HL-60 (cell line): ENCODE data around the gene GABRR2.
A peak's percentile ranks its signal among the peaks of the same experiment; 100 is the strongest.

ENCODE experiments used
- DNase-seq, 2 experiments: peaks; one replicate each; pipeline ENCODE4 v3.0.0-alpha.2; 2010 to 2020; ENCODE audit warnings: low read depth in 1 of 2, low spot score in 1 of 2
- H3K27ac ChIP-seq: fragments of 250-450 bp; sonication (Bioruptor Pico); replicated peaks from 2 replicates; pipeline ENCODE4 v1.5.1; 2020; ENCODE audit warnings: mild to moderate bottlenecking, moderate library complexity
- H3K27me3 ChIP-seq: fragments of 250-450 bp; sonication (Bioruptor Pico); 2 replicates; pipeline ENCODE4 v1.5.1; 2021; ENCODE audit warnings: mild to moderate bottlenecking, moderate library complexity; ENCODE audit not compliant: insufficient read depth, poor library complexity, severe bottlenecking
- H3K4me3 ChIP-seq: replicated peaks from 2 replicates; pipeline ENCODE4 v1.5.1; 2011; ENCODE audit warnings: mild to moderate bottlenecking, control low read depth, low read length; ENCODE audit not compliant: insufficient read depth
- GABPA ChIP-seq: IDR thresholded peaks from 2 replicates; pipeline ENCODE4 v1.6.1; 2012; ENCODE audit warnings: low read depth
- POLR2AphosphoS5 ChIP-seq: IDR thresholded peaks from 2 replicates; pipeline ENCODE4 v1.6.1; 2012; ENCODE audit warnings: low read depth
- SPI1 ChIP-seq: IDR thresholded peaks from 2 replicates; pipeline ENCODE4 v1.6.1; 2012; ENCODE audit warnings: low read depth, mild to moderate bottlenecking, borderline replicate concordance
- TF ChIP-seq, protein P1 (sequence below): IDR thresholded peaks from 2 replicates; pipeline ENCODE4 v1.6.1; 2012; ENCODE audit warnings: low read depth; ENCODE audit not compliant: insufficient replicate concordance
- TF ChIP-seq, protein P2 (sequence below): IDR thresholded peaks from one replicate; pipeline ENCODE4 v1.5.1; 2011; ENCODE audit warnings: low read length, control low read depth, inconsistent platforms; ENCODE audit not compliant: insufficient read depth

GABRR2 gene

DNA sequence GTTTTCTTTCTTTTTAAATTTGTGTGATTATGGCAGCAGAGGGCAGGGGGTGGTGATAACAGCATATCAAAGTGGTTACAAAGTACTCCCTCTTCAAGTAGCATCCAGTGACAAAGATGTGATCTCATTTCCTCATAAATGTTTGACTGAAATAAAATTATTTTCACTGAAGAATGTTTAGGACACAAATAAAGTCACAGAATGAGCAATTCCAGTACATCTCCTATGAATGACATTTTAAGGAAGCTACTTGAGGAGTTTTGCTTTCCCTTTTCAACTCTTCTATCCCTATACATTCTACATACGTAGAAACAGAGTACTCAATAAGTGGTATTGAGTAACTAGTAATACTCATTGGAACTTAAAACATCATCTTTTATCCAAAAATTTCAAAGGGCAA lies 13.9 kb upstream of the GABRR2 start:
- Histone ChIP-seq H3K4me3 (no peak overlapping the region), H3K27ac (no peak overlapping the region), H3K27me3 (no peaks in the 10 kb centered on the region)
- TF ChIP-seq GABPA (no peak), POLR2AphosphoS5 (no peak), SPI1 (no peak)
- TF ChIP-seq, protein P1, sequence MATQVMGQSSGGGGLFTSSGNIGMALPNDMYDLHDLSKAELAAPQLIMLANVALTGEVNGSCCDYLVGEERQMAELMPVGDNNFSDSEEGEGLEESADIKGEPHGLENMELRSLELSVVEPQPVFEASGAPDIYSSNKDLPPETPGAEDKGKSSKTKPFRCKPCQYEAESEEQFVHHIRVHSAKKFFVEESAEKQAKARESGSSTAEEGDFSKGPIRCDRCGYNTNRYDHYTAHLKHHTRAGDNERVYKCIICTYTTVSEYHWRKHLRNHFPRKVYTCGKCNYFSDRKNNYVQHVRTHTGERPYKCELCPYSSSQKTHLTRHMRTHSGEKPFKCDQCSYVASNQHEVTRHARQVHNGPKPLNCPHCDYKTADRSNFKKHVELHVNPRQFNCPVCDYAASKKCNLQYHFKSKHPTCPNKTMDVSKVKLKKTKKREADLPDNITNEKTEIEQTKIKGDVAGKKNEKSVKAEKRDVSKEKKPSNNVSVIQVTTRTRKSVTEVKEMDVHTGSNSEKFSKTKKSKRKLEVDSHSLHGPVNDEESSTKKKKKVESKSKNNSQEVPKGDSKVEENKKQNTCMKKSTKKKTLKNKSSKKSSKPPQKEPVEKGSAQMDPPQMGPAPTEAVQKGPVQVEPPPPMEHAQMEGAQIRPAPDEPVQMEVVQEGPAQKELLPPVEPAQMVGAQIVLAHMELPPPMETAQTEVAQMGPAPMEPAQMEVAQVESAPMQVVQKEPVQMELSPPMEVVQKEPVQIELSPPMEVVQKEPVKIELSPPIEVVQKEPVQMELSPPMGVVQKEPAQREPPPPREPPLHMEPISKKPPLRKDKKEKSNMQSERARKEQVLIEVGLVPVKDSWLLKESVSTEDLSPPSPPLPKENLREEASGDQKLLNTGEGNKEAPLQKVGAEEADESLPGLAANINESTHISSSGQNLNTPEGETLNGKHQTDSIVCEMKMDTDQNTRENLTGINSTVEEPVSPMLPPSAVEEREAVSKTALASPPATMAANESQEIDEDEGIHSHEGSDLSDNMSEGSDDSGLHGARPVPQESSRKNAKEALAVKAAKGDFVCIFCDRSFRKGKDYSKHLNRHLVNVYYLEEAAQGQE, result no peak
- TF ChIP-seq, protein P2, sequence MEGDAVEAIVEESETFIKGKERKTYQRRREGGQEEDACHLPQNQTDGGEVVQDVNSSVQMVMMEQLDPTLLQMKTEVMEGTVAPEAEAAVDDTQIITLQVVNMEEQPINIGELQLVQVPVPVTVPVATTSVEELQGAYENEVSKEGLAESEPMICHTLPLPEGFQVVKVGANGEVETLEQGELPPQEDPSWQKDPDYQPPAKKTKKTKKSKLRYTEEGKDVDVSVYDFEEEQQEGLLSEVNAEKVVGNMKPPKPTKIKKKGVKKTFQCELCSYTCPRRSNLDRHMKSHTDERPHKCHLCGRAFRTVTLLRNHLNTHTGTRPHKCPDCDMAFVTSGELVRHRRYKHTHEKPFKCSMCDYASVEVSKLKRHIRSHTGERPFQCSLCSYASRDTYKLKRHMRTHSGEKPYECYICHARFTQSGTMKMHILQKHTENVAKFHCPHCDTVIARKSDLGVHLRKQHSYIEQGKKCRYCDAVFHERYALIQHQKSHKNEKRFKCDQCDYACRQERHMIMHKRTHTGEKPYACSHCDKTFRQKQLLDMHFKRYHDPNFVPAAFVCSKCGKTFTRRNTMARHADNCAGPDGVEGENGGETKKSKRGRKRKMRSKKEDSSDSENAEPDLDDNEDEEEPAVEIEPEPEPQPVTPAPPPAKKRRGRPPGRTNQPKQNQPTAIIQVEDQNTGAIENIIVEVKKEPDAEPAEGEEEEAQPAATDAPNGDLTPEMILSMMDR, result no peak
- DNase-seq, result no peak

DNA sequence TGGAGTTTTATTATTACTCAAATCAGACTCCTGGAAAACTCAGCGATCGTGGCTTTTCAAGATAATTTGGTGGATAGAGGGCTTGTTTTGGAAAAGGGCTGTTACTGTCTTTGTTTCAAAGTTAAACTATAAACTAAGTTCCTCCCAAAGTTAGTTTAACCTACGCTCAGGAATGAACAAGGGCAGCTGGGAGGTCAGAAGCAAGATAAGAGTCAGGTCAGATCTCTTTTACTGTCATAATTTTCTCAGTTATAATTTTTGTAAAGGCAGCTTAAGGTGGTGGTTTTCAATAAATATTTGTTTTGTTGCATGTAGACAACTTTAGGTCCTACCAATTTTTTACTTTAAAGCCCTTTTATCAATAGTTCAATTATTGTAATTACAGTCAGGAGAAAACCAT lies 9.2 kb upstream of the GABRR2 start:
- TF ChIP-seq, protein P1, result no peak
- TF ChIP-seq POLR2AphosphoS5, result no peak
- TF ChIP-seq SPI1, result no peak
- TF ChIP-seq, protein P2, result no peak
- TF ChIP-seq GABPA, result no peak
- H3K4me3 ChIP-seq, result no peak overlapping the region
- H3K27me3 ChIP-seq, result no peaks in the 10 kb centered on the region
- no peak for DNase-seq
- peak overlapping the region; percentile 78; the same call in 1 of the 2 replicates for H3K27ac ChIP-seq

DNA sequence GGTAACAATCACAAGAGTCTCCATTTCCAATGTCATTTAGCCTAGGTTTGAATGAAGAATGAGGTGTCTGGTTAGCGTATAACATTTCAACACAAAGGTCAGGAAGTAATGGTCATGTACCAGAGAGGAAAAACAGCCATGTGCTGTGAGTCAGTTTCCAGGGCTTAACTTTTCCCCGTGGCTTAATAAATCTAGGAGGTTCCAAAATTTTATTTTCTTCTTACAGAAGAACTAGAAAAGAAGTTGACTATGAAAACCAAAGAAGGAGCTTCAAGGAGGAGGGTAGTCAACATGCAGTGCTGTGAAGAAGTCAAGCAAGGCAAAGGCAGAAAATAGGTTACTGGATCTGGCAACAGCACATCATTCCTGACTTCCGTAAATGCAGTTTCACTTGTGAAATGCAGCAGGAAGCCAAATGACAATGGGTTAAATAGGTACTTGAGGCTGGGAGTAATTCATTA lies 8.4 kb upstream of the GABRR2 start:
- DNase-seq, result peak in 1 of 2 experiments; percentile 35
- peak overlapping the region; percentile 78 for H3K27ac ChIP-seq
- H3K27me3 ChIP-seq, result no peaks in the 10 kb centered on the region
- no peak; the same call in 1 of the 2 replicates for TF ChIP-seq POLR2AphosphoS5
- TF ChIP-seq, protein P1, result no peak
- TF ChIP-seq SPI1, result peak; percentile 66
- no peak overlapping the region for H3K4me3 ChIP-seq
